Activated CD4-positive, alpha-beta T cell treated with anti-CD3 and anti-CD28 coated beads for 24 hours (primary cell): ENCODE results near the gene UCN2.

ENCODE experiments used
- DNase-seq, 2 donors: peaks; one replicate each; pipeline ENCODE4 v3.0.0-alpha.2; 2020; ENCODE audit warnings: low read depth in 2 of 2

UCN2 gene

GRCh38 chr3:48563382-48563918, at the start of gene UCN2:
Gene UCN2, minus strand, starts transcription at chr3:48563781. Its CDS starts 657 bp downstream, at chr3:48563124.
- DNase-seq, result no peak

- DNase-seq, result no peak
Measured at GRCh38 chr3:48612309-48612708, 48.7 kb upstream of the UCN2 start.

- DNase-seq, result peak; percentile 82 to 86
Measured at GRCh38 chr3:48609088-48610005, 45.8 kb upstream of the UCN2 start, which contains the start of gene UQCRC1. Gene UQCRC1, minus strand, starts transcription at chr3:48609646. Its CDS starts 26 bp downstream, at chr3:48609620.

GRCh38 chr3:48607519-48607918, 43.9 kb upstream of the UCN2 start:
- DNase-seq, result no peak

- DNase-seq, result no peak
Measured at GRCh38 chr3:48601622-48601994, 38.0 kb upstream of the UCN2 start.

- no peak for DNase-seq
Measured at GRCh38 chr3:48600711-48601621, 37.4 kb upstream of the UCN2 start.

- no peak for DNase-seq
Measured at GRCh38 chr3:48599509-48600285, 36.1 kb upstream of the UCN2 start.

GRCh38 chr3:48599077-48599501, 35.5 kb upstream of the UCN2 start:
- no peak for DNase-seq

- no peak for DNase-seq
Measured at GRCh38 chr3:48598323-48599076, 34.9 kb upstream of the UCN2 start.

GRCh38 chr3:48597408-48597800, 33.8 kb upstream of the UCN2 start:
- DNase-seq, result no peak

- no peak for DNase-seq
Measured at GRCh38 chr3:48596676-48597407, 33.3 kb upstream of the UCN2 start.

GRCh38 chr3:48596157-48596556, 32.6 kb upstream of the UCN2 start:
- no peak for DNase-seq

- DNase-seq, result no peak
Measured at GRCh38 chr3:48595526-48596121, 32.0 kb upstream of the UCN2 start.

GRCh38 chr3:48595075-48595525, 31.5 kb upstream of the UCN2 start, which contains the start of gene COL7A1:
Gene COL7A1, minus strand, starts transcription at chr3:48595329. Its CDS starts 170 bp downstream, at chr3:48595159.
- no peak for DNase-seq

- DNase-seq, result no peak
Measured at GRCh38 chr3:48594417-48595049, 31.0 kb upstream of the UCN2 start.

GRCh38 chr3:48593337-48593736, 29.8 kb upstream of the UCN2 start:
- DNase-seq, result no peak

GRCh38 chr3:48592519-48593087, 29.0 kb upstream of the UCN2 start:
- no peak for DNase-seq

GRCh38 chr3:48591886-48592518, 28.4 kb upstream of the UCN2 start:
- no peak for DNase-seq
